GM18511 (cell line): ENCODE data around the gene PPP1R16B.
"Not testable (repeated sequence)": the region's sequence is repeated elsewhere in the genome, so short reads cannot be mapped to it uniquely, and the experiment has no call there.

Experiments used
- ATAC-seq: cut with Tn5 transposase; IDR thresholded peaks from one replicate; pipeline ENCODE4 v1.9.1; 2021; ENCODE audit warnings: mild to moderate bottlenecking, moderate library complexity; ENCODE audit not compliant: unreplicated experiment

Gene PPP1R16B

GRCh38 chr20:38957915-38958485, 152.5 kb downstream of the PPP1R16B start:
- ATAC-seq: no peak

DNA sequence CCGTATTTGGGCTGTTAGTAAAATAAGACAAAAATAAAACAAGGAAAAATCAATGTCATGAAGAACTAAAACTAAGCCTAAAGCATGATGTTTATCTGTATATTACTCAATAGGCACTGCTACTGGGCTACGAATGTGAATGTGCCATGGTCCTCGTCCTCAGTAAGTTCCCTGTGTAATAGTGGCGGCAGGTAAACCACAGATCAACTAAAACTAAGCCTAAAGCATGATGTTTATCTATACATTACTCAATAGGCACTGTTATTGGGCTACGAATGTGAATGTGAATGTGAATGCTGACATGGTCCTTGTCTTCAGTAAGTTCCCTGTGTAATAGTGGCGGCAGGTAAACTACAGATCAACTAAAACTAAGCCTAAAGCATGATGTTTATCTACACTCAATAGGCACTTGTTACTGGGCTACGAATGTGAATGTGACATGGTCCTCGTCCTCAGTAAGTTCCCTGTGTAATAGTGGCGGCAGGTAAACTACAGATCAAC, 154.7 kb downstream of the PPP1R16B start:
- not testable (repeated sequence) for ATAC-seq

GRCh38 chr20:38961530-38962043, 156.1 kb downstream of the PPP1R16B start:
- no peak for ATAC-seq

- peak; percentile 96 for ATAC-seq
These were observed 156.8 kb downstream of the PPP1R16B start, which contains the start of gene DHX35 for GRCh38 chr20:38962044-38962927. DHX35 (plus strand) TSS chr20:38962344; CDS start chr20:38962368, 24 bp downstream.

DNA sequence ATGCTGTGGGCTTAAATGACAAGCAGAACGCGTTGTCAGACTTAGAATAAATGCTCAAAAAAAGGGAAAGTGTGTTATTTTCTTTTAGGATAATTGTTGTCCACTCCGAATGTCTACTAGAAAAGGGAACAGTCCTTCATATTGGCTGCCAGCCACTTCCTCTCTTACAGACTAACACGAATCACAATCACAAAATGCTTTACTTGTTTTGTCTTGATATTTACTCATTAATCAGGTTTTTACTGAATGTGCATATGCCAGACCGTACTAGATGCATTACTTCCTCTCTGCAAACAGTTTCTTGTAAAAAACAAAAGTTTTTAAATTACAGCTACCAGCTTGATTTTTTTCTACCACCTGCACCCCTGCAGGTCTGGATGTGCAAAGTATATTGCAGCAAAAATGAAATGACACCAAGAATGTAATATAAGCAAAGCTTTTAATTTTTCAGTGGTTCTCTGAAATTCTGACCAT, 157.5 kb downstream of the PPP1R16B start:
- ATAC-seq: no peak

DNA sequence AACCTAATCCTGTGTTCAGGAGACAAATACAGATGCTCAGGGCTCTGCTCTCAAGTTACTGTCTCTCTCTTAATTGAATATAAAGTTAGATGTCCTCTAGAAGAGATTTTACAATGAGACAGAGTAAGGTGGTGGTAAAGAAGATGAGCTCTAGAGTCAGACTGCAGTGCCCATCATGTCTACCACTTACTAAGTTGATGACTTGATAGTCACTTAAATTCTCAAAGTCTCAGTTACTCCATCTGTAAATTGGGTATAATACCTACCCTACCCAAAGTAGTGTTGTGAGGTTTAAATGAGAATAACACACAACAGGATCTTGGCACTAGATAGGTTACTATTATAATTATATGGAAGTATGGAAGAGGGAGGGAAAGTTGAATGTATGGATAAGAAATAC, 158.2 kb downstream of the PPP1R16B start:
- no peak for ATAC-seq

- no peak for ATAC-seq
These were observed 159.8 kb downstream of the PPP1R16B start for GRCh38 chr20:38965264-38965663.

- ATAC-seq: no peak
These were observed 162.6 kb downstream of the PPP1R16B start for GRCh38 chr20:38968090-38968489.

DNA sequence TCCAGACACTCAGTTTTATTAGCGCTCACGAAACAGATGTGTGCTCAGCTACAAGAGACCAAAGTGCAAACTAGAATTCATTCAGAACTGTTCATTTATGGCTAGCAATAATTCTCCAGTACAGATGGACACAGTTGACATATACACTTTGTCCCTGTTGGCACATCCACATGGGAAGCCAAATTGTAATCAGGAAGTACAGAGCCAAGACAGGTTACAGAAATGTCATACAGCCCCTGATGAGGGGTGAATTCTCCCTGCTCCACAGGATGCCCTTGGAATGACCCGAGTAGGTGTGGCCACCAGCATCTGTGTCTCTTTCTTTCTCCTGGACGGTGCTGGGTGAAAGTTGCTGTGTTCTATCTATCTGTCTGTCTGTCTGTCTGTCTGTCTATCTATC, 164.2 kb downstream of the PPP1R16B start:
- ATAC-seq: no peak

GRCh38 chr20:38970302-38970701, 164.8 kb downstream of the PPP1R16B start:
- no peak for ATAC-seq
